GM21576 (cell line): ENCODE measurements around the gene FAM240A.
"Not testable (repeated sequence)": the region's sequence is repeated elsewhere in the genome, so short reads cannot be mapped to it uniquely, and the experiment has no call there.

Experiments used
- ATAC-seq: cut with Tn5 transposase; IDR thresholded peaks from one replicate; pipeline ENCODE4 v1.9.1; 2021; ENCODE audit warnings: mild to moderate bottlenecking, moderate library complexity; ENCODE audit not compliant: unreplicated experiment

Gene FAM240A

DNA sequence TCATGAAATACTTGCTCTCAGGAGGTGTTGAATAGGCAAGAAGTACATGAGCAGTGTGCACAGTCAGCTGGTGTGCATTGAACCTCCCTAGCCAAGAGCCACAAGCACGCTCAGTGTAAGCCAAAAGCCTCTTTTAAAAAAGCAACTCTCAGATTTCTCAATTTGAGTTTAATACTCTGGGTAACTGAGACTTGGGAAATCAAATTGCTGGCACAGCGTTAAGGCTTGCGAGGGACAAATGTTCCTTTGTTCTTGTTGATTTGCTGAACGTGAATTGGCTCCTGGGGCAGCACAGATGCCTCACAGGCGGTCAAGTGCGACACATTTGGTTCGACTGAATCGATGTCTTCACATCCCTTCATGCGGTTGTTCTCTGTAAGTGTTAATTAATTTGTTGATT, at the start of gene FAM240A:
Gene FAM240A (plus strand): TSS at position 202 of the 400 bp plus-strand sequence. CDS start 159 bp downstream, at position 361.
- ATAC-seq, result no peak

DNA sequence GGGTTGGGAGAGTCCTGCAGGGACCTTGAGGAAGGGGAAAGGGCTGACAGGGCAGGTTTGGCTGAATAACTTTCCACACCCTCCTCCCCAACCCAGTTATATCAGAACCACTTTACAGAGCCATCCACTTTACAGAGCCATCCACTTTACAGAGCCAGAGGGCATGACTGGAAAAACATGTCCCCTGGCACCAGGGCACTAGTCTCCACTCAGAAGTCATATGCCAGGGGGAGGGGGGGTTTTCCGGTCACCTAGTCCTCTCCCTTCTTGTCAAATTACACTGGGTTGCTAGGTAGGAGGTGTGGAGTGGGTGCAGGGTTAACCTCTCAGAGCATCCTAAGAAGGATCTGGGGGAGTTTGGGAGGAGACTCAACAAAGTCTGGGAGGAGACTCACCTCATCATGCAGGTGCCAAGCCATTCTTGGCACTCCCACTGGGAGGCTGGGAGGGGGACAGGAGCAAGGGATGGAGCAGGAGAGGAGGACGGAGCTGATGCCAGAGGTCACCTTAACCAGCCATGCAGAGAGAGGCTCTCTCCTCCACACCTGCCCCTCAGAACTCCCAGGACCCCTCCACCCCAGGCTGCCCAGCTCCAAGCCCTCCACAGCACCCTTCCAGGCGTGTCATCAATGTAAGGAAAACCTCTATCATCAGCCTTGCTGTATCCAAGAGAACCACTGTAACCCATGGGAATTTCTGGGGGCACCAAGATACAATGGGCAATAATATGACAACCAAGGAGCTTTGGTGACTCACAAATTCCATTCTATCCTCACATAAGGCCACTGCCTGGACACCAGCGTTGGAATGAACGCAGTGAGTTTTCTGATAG, 47.9 kb upstream of the FAM240A start:
- no peak for ATAC-seq

DNA sequence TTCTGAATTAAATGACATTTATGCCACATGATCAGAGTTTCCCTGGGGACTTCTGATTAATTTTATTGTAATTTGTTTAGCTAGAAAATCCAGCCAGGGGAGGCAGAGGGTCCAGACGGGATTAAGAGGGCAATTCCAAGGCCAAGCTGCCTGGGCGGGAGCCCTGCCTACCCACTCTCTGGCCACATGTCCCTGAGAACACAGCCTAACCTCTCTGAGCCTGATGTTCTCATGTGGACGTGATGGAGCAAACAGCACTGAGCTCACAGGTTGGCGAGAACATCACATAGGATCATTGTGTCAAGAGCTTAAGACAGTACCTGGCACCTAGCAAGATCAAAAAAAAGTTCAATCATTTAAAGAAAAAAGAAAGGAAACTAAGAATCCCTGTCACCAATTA, 47.2 kb upstream of the FAM240A start:
- no peak for ATAC-seq

DNA sequence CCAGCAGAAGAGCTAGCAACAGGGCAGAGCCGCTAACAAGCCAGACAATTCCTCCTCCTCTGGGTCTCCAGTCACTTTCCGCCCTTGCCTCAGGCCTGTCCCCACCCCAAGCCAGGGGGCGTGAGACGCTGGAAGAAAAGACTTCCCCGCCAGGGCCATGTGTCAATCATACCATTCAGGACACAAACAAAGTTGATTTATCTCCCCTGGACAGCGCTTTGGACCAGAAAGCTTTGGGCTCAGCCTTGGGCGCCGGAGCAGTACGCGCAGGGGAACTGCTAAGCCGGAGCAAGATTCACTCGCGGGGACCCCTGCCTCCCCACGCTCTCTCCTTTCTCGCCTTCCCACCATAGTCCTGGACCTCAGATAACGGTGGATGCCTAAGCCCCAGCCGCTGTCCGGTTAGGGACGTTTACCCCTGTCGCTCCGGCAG, 46.7 kb upstream of the FAM240A start:
- ATAC-seq, result no peak

DNA sequence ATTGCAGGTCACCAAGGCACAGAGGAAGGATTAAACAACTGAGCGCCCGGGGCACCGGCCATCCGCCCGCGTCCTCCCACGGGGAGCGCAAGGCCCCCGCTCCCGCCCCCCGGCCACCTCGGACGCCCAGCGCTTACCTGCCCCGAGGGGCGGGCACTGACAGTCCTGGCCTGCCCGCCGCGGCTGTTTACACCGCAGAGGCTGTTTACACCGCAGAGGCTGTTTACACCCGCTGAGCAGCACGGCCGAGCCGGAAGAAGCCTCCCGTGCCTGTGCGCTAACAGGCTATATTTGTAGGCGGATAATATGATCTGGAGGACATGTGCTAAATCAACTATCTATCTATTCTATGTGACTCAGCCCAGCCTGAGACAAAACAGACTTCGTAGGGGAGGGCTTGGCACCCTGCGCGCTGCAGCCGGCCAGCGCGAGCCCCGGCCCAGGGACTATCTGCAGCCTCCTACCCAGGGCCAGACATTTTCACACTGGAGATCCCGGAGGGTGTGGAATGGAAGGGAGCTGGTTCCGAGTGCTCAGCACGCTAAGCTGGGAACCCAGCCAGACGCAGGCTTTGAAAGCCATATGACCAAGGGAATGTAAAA, 46.2 kb upstream of the FAM240A start, which contains the start of gene LRRC2:
Gene LRRC2 (minus strand): TSS at position 263 of the 602 bp plus-strand sequence. CDS start 14,711 bp downstream, outside the sequence.
- no peak for ATAC-seq

DNA sequence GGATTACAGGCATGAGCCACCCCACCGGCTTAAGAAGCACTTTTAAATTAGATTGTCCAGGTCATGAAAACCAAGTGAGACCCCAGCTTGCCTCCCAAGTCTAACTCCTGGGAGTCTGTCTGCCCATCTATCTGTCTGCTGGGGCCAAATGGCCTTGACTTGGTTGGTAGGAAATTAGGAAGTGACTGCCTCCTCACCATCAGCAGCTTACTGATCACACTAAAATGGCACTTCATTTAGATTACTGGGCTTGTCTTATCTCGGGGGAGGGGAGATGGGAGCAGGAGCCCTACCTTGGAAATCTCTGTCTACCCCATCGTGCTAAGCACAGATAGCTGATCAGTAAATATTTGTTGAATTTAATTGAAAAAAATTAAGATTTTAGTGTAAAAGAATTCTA, 40.6 kb upstream of the FAM240A start:
- ATAC-seq, result no peak

DNA sequence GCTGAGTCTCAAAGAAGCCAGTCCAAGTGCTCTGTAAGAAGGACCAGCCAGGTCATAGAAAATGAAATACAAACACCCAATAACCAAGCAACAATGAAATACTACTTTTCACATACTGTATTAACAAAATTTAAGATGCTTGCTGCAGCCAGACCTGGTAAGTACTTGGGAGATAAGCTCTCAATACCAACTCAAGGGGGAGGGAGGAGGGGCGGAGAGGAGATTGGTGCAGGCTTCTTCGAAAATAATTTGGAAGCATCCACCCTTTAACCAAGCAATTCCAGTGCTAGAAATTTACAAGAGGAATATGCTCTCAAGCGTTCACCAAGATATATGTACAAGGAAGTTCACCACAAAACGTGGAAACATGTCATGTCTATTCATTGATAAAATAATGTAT, 38.6 kb upstream of the FAM240A start:
- ATAC-seq, result no peak

DNA sequence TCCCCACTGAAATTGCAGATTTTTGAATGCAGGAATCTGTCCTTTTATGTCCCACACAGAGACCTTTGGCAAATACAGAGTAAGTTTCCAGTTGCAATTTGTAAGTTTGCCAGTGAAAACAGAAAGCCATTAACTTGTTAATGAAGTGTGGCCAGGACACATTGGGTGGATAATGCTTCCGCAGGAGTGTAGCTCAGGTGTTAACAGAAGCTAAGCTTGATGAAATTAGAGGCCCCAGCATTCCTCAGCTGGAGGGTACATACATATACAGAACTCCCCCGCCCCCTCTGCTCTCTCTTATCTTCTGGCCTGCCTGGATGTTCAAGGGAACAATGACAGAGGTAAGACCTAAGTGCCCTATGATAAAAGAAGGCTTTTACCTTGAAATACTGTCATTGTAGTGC, 38.1 kb upstream of the FAM240A start:
- no peak for ATAC-seq

DNA sequence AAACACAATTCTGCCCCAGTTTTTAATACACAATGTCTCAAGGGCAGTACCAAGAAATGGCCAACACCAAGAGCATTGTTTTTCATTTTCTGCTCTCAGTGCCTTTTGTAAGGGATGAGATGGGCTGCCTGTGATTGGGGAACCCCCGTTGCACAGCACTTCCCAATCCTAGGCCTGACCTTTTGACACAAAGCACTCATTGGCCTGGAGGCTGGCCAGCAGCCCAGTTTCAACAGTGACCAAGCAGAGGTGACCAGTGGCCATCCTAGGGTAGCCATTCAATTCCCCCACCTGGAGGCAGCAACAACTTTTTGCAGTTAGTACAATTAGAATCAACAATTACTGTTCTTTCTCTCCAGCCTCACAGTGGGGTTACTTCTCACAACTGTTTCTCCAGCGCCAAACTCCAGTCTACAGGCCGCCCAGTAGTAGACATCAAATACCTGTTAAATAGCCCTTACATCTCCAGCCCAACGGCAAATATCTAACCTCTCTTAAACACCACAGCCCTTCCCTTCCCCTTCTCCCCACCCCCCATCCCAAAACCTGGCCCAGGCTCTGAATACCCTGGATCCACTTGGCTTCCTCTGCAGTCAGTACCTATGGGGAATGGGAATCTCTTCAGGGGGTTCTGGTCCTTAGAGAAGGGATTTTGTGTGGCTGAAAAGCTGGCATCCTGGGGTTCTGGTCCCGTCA, 37.3 kb upstream of the FAM240A start:
- no peak for ATAC-seq

DNA sequence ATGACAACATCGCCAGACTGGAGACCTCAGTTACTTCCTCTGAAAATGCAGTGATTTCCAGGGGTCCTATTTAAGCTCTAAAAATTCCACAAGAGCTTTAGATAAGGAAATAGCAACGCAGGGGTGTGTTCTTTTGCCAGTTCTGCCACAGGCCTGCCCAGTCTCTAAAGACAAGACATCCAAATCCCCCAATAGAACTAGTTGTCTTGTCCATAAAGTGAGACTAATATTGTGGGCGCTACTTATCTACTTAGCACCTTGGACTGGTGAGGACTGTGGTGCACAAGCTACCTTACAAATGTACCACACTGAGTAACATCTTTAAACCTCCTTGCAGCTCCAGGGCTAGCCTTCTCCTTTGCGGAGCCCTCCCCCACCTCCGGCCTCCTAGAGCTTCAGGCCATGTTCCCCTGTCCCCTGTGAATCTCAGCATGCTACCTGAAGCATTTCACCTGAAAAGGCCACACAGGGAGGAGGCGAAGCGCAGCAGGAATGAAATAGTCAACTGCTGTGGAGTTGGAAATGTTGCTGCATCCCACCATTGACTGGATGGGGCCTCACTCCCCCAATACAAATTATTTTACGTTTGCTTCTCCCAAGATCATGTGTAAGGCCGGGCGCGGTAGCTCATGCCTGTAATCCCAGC, 36.6 kb upstream of the FAM240A start:
- no peak for ATAC-seq

DNA sequence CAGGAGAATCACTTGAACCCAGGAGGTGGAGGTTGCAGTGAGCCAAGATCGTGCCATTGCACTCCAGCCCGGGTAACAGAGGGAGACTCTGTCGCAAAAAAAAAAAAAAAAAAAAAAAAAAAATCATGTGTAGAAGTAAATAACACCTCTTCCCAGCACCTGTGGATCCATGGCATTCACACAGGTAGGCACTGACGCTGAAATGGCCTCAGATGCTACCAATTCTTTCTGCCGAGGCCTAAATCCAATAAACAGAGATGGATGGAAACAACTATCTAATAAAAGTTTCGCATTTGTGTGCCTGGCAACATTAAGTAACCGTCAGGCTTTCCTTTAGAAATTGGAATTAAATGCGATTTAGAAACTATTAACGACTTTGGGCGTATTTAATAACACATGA, 35.9 kb upstream of the FAM240A start:
- ATAC-seq, result no peak

DNA sequence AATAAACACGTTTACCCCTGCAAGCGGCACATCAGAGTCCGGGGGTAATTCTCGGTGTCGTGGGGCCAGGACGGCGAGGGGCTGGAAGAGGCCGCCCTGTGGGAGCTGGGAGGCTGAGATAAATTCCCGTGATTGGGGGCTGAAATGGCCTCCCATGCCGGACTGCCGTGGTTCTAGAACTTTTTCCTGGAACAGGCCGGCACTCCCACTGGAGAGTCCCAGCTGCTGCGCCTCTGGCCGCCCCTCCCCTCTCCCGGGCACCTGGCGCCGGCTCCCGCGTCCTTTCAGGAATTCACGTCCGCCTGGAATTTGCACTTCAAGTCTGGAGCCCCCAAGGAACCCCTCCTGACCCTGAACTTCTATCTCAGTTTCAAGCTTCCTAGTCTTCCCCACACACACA, 35.4 kb upstream of the FAM240A start:
- ATAC-seq, result no peak

DNA sequence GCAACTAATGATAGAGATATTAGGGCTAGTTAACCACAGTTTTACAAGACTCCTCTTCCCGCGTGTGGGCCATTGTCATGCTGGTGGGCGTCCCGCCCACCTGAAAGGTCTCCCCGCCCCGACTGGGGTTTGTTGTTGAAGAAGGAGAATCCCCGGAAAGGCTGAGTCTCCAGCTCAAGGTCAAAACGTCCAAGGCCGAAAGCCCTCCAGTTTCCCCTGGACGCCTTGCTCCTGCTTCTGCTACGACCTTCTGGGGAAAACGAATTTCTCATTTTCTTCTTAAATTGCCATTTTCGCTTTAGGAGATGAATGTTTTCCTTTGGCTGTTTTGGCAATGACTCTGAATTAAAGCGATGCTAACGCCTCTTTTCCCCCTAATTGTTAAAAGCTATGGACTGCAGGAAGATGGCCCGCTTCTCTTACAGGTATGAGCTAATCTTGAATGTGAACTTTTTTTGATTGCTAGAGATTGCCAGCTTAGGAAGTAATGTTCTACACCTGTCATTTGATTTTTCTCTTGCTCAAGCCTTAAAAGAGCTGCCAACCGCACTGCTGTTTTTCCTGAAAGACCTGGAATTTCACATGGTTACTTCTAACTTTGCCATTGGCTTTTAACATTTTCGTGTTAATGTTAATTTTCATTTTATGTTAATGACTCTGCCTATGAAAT, 34.6 kb upstream of the FAM240A start:
- ATAC-seq, result not testable (repeated sequence)

DNA sequence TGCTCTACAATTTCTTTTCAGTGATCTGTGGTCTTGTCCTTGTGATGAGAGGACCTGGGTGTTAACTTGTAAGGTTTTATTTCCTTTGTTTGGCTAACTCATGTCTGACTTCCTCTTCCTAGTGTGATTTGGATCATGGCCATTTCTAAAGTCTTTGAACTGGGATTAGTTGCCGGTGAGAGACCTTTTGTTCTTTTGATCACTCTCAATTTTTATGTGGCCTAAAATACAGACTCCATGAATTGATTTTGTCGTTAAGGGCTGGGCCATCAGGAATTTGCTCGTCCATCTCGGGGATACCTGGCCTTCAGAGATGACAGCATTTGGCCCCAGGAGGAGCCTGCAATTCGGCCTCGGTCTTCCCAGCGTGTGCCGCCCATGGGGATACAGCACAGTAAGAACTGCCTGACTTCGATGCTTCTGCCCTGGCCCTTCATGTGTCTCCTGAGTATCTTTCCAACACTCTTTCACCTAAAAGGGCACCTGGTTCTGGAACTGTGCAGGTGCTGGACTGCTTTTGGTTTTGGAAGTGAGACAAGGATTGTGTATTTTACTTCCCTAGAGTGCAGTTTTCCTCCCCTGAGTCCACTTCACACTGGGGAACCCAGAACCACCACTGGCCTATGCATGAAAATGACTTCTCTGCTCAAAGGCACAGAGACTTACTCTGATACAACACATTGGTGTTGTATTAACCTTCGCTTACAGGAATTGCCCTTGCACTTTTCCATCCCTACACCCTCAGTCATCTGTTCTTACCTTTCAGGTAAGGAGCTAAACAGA, 33.2 kb upstream of the FAM240A start:
- ATAC-seq, result no peak

DNA sequence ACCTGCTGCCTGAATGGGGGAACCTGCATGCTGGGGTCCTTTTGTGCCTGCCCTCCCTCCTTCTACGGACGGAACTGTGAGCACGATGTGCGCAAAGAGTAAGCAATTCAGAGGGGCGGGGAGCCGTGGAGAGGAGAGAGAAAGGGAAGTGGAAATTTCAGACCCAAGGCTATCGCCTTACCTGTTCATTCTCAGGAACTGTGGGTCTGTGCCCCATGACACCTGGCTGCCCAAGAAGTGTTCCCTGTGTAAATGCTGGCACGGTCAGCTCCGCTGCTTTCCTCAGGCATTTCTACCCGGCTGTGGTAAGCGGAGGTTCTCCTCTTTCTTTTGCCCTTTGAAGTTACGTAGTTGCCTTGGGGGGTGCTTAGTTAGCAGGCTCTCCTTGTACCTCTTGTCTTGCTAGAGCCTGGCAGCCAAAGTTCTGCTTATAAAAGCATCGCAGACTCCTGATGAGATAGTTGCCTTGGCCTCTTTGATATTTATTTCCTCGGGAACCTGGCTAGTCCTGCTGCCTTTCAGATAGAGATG, 32.5 kb upstream of the FAM240A start:
- no peak for ATAC-seq

DNA sequence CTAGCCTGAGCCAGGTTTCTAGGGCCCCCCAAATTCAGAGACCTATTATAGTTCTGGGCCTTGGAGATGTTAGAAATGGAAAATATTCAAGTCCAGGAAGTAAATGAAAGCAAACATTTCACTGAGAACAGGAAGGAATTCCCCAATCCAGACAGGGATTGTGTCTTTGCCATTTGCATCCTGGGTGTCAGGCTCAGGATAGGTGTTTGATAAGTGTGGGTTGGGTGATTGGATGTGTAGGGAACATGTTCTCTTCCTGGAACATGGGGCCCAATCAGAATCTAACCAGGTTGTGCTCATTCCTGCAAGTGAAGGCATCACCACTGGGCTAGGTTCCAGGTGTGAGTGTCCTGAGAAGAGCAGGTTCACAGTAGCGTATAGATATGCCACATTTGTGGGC, 31.6 kb upstream of the FAM240A start:
- ATAC-seq, result no peak

DNA sequence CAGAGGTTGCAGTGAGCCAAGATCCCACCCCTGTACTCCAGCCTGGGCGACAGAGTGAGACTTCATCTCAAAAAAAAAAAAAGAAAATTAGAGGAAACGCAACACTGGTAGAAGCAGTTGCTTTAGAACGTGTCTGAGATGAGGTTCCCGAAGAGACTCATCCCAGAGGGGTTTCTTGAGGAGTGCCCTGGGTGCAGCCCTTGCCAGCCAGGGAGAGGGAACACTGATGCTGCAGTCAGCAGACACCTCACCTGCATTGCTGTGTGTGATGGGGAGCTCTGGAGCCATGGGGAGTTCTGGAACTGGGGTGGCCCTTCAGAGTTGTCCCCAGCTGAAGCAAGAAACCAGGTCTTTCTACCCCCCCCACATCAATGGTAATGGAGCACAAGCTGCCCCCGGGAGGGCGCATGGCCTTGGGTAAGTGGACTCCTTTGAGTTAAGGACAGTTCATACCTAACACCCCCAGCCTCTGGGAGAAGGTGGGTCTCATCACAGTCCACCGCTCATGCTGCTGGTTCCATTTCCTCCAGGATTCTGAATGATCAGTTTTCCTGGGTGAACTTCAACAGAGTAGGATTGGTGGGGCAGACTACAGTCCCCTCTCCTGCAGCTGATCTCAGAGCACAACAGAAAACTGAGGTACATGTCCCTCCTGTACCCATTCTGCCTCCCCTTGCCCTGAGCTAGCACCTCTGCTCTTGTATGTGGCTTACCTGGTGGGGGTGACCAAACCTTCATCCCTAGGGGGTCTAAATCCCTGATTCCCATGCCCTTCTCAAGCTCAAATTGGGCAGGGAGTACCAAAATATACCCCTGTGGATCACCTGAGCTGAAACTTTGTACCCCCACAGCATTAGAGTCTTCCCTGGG, 27.5 kb upstream of the FAM240A start:
- no peak for ATAC-seq

DNA sequence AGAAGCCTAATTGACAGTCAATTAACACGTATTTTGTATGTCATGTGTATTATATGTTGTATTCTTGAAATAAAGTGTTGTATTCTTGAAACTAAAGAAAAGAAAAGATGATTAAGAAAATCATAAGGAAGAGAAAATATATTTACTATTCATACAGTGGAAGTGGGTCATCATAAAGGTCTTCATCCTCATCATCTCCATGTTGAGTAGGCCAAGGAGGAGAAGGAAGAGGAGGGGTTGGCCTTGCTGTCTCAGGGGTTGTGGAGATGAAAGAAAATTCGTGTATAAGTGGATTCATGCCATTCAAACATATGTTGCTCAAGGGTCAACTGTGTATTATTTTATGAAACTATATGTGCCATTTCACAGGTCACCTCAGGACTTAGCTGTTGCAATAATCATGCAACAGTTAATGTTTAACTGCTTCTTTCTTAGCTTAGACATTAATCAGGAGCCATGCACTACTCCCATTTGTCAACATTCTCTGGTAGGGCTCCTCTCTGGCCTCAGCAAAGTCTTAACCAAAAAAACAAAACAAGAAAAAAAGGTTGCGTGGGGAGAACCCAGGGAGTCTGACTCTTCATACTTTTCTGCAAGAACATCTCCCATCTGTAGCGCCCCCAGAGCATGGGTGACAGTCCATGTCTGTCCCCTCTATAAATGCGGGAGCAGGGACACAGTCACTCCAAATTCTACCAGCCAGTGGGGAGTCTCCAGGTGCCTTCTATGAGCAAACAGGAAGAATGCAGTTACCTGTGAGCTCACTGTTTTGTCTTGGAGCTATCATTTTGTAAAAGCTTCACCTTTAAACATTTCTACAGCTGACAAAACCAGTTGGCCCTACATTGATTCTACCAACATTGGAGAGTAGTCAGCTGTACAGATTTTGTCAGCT, 26.3 kb upstream of the FAM240A start:
- ATAC-seq, result no peak
